COLO668 (cell line): ENCODE results near the gene CALHM2.
A peak's percentile ranks its signal among the peaks of the same experiment; 100 is the strongest.

Source experiments
- DNase-seq: peaks from one replicate; lab custom pipeline; 2025; ENCODE audit not compliant: unreplicated experiment; lab: John Stamatoyannopoulos, UW

CALHM2 gene

DNA sequence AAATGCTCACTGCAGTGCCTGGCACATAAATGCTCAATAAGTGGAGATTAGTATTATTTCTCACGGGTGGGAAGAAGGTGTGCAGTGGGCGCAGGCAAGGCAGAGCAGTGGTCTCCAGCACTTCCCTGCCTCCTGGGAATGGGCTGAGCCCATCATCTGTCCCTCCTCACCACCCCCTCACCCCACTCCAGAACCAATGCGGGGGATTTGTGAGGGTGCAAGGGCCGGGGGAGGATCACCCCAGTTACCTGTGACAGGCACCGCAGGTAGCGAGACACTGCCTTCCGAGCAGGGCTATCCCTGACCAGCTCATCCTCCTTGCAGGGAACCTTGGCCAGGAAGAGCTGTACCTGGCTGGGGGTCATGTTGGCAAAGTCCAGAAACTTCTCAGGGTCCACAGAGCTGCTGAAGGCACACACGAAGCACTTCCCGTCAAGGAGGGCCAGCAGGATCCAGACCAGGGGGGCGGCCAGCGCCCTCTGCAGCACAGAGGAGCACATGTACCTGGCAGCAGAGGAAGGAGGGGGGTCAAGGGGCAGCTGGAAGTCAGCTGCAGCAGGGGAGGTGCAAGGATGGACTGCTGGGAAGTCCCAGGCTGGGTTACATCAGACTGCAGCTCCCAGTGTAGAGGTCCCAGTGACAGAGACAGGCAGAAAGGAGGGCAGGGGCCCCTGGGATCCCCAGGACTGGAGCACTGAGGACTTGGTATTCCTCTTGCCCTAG, 24.0 kb upstream of the CALHM2 start:
- DNase-seq = peak; percentile 5

DNA sequence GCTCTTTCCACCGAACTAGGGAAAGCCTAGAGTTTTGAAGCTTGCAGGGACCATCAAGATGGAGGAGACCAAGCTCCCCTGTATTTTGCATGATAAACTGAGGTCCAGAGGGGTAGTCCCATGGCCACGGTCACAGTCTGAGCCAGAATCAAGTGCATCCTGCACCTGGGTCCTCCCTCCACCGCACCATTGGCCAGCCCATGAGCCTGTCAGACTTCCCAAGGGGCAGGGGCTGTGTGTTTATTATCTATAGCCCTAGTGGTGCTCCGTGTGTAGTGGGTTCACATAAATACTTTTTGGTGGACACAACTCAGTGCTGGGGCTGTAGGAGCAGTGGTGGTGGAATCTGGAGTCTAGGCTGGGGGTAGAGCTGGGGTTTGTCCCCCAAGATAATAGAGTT, 23.3 kb upstream of the CALHM2 start:
- DNase-seq = no peak

DNA sequence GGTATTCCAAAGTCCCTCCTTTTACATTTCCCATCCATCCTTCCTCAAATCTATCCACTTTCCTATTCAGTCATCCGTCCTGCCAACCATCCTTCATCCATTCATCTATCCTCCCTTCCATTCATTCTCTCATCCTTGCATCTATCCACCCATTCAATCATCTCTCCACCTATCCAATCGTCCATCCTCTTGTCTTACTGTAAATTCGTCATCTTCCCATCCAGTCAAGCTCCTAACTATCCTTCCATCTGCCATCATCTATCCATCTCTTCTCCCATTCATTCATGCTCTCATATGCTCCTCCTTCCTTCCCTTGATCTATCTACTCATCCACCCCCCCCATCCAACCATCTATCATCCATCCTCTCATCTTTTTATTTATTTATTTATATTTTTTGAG, 21.9 kb upstream of the CALHM2 start:
- DNase-seq = no peak

DNA sequence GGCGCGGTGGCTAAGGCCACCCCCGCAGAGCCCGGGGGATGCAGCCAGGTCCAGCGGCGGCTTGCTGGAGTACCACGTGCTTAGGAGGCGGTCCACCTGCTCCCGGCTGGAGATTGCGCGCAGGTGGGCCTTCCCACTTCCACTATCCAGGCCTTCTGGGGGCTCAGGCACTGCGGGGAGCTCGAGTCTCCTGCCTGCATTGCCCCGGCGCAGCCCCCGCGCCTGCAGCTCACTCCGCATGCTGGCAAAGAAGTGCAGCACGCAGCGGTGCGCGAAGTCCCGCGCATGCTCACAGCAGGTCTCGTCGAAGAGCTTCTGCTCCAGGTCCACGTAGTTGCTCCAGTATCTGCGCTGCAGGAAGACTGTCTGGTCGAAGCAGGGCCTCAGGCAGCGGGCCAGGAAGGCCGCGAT, 21.1 kb upstream of the CALHM2 start:
- no peak for DNase-seq

DNA sequence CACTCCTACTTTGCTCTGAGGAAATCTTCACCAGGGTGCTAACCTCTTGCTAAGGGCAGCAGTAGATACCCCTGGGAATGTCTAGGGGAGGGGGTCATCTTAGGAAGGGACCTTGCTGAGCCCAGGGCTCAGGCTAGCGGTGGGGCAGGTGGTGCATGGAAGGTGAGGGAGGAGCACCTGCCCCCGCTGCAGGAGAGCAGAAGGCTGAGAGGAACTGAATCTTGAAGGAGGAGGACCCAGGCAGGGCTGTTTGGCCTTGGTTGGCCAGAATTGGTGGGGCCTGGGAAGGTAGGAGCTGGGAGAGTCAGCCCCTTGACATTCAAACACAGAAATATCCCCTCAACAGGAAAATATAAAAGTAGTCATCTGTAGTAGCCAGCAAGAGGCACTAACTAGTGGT, 19.8 kb upstream of the CALHM2 start:
- no peak for DNase-seq

DNA sequence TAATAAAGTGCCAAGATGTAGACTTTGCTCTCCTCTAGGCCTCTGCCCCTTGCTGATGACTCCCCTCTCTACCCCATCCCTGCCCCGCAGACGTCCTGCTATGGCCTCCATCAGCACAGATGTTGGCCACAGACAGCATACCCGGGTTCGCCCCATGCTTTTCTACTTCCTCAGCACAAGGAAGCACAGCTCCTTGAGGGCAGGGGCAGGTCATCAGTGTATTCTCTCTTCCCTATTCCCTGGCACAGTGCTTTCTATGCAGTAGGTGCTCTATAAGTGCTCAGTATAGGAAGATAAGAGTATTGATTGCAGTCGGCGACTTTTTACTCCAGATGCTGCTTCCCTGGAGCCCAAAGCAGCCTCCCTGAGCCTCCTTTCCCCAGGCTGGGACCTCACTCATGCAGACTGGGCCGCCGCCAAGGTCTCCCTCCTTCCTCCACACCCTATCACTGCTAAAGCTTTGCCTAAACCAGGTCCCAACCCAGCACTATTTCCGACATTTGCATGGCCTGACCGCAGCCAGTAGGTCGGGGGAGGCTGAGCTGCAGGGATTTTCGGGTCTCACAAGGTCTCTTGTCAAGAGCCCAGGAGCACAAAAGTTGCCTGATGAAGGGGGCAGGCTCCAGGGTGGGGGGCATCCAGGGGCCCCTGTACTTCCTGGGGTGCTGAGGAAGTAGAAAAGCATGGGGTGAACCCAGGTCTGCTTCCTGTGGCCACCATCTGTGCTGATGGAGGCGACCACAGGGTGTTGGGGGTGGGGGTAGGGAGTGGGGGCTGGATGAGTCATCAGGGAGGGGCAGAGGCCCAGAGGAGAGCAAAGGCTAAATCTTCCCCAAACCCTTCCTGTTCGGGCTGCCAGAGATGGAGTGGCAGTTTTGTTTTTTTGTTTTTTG, 18.8 kb upstream of the CALHM2 start:
- no peak for DNase-seq

DNA sequence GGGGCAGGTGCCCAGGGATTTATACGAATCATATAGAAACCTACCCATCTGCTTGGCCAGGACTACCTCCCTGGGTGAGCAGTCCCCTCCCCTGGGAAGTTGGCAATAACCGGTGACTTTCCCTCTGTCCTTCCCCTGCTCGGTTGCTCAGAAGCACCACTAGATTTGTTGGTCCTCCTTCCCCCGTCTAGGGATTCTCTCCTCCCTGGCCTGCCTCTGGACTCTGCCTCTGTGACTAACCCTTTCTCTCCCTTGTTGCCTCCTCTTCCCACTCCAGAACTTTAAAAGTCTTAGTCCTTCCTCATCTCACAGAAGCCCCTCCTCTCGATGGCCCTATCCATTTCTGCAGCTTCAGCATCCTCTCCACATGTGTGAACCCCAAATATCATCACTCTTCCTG, 17.0 kb upstream of the CALHM2 start:
- DNase-seq = no peak

DNA sequence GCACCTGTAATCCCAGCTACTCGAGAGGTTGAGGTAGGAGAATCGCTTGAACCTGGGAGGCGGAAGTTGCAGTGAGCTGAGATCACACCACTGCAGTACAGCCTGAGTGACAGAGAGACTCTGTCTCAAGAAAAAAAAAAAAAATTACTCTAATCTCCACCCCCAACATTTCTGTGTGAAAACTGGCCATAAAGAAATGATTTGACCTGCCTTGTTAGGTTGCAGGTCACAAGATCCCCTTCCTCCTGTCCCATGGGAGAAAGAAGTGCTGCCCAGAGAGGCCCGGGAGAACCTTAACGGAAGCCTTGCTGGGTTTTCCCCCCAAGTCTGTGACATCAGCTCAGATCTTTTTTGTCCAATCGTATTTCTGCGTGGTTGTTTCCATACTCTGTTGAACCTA, 15.2 kb upstream of the CALHM2 start:
- DNase-seq = no peak

DNA sequence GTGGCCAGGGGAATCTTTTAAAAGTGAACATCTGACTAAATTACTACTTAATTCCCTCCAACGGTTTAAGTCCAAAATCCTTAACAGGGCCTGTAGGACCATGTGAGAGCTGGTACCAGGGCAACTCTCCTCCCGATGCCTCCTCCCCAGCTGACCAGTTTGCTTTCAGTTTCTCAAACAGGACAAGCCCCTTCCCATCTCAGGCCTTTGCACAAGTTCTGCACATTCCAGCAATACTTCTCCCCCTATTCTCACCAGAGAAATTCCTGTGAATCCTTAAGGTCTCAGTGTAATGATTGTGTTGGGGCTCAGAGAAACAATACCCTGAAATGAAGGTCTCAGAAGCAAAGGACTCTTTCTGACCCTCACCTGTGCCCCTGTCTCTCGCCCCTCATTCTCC, 14.6 kb upstream of the CALHM2 start:
- no peak for DNase-seq

DNA sequence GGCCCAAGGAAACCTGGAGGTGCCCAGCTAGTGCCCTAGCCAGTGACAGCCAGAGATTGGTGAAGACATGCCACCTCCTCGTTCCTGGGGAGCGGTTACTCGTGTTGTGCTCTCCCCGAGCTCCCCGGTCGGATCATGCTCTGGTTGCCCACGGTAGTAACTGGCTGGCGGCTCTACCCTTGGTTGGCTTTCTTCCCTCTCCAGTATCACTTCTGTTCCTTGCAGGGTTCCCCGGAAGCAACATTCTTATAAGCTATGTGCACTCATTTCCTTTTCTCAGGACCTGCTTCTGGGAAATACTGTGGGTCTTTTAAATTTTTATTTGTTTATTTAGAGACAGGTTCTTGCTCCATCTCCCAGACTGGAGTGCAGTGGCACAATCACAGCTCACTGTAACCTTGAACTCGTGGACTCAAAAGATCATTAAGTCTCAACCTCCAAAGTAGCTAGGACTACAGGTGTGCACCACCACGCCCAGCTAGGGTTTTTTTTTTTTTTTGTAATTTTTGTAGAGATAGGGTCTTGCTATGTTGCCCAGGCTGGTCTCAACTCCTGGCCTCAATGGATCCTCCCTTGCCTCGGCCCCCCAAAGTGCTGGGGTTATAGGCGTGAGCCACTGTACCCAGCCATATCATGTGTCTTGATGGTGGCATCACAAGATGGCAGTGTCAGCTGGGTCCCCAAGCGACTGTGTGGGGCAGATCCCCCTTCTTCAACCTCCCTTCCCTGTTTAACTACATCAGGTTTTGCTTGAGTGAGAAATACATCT, 13.4 kb upstream of the CALHM2 start:
- DNase-seq = no peak

DNA sequence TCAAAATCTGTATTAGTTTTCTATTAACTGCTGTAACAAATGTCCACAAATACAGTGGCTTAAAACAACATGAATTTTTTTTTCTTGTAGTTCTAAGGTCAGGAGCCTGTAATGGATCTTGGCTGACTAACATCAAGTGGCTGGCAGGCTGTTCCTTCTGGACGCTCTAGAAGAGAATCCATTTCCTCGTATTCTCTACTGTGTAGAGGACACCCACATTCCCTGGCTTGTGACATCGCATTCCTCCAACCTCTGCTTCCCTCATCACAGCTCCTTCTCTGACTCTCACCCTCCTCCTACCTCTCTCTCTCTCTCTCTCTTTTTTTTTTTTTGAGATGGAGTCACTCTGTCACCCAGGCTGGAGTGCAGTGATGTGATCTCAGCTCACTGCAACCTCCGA, 11.3 kb upstream of the CALHM2 start:
- no peak for DNase-seq

DNA sequence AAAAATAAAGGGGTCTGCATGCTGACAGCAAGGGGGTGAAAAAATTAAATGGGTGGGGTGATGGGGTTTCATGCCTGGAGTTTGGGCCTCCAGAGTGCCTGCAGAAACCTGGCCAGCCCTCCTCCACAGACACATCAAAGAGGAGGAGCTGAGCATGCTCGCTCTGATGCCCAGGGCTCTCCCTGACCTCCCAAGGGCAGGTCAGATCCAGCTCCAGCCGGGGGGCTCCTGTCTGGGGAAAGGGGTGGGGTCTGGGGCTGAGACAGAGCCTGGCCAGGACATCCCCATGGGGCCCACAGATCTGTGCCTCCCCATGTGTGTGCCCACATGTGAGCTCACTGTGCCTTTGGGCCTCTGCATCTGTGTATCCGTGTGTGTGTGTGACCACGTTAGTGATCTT, 7.4 kb upstream of the CALHM2 start:
- no peak for DNase-seq

DNA sequence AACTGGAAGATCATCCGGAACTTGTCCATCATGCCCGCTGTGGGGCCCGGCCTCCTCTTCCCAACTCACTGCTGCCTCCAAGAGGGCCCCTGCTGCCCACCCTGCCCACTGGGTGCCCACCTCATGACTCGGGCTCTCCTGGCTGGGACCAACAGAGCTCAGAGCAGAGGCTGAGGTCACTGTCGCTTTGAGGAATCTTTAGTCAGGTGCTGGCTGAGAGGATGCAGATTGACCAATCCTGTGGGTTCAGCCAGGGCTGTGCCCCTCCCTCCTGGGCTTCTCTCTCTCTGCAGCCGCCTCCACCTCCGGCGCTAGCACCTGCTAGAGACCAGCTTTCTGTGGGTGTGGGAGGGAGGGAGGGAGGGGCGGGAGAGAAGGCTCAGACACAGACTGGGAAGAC, 6.5 kb upstream of the CALHM2 start, which contains the start of gene CALHM1:
TSS of gene CALHM1 (minus strand) at position 181 of the 400 bp plus-strand sequence. CDS start at position 32, 149 bp downstream.
- DNase-seq = peak; percentile 52

DNA sequence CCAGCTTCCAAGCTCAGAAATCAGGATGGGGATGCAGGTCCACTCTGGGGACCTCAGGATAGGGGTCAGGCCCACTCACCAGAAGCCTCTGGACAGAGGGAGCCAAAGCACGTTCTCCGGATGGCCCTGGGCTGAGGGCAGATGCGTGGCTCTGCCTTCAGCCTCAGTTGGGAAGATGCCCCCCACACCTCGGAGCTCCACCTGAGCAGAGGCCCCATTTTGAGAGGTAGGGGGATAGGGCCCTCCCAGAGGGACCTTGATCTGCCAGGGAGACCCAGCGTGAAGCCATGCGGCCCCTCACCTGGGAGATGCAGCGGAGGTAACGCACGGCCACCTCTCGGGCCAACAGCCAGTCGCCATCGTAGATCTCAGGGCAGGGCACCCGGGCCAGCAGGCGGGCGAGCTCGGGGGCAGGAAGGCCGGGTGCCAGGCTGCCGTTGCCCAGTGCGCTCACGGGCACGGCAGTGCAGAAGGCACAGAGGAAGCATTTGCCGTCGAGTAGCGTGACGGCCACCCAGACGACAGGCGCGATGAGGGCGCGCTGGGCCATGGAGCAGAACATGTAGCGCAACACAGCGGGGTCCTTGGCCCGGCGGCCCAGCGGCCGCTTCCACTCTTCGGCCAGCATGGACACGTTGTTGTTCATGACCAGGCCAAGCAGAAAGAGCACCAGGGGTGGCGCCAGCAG, 5.9 kb upstream of the CALHM2 start:
- DNase-seq = no peak

DNA sequence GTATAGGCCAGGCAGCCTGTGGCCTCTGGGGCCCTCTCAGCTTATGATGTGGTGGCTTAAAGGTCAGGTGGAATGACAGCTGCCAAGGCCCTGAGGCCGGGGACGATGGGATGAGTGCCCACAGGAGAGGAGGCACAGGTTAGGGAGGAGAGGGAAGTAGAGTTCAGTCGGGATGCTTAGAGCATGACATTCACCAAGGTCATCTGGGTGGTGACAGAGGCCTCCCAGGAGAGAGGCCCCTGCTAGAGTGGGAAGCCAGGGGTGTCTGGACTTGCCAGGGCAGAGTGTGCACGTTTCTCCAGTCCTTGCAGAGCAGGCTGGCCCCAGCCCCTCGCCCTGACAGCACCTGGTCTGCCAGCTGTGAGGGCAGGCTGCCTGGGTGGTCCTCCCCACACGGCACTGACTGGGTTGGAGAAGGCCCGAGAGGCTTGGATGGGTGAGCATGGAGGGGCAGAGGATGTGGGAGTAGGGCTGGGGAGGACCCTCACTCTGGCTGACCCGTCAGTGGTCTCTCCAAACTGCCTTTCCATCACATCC, 5.1 kb upstream of the CALHM2 start:
- no peak for DNase-seq

DNA sequence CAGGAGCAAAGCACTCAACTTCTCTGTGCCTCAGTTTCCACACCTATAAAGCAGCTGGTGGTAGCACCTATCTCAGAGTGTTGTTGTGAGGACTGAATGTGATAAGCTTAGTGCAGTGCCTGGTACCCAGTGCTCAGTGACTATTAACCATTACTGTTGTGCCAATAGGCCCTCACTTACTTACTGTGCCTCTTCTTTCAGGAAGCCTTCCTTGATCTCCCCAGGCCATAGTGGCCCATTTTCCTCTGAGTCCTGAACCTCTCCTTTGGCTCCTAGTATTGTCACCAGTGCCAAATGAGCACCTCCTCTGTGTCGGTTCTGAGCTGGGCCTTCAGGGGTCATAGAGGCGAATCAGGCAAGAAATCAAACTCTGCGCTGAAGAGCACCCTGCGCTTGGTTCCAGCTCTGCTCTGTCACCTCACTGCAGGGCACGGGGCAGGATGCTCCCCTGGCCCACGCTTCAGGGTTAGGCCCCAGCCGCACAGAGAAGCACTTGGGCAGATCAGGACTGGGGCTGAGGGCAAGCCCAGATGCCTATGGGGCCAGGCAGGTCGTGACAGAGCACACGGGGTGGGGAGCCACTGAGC, 4.0 kb upstream of the CALHM2 start:
- DNase-seq = no peak

DNA sequence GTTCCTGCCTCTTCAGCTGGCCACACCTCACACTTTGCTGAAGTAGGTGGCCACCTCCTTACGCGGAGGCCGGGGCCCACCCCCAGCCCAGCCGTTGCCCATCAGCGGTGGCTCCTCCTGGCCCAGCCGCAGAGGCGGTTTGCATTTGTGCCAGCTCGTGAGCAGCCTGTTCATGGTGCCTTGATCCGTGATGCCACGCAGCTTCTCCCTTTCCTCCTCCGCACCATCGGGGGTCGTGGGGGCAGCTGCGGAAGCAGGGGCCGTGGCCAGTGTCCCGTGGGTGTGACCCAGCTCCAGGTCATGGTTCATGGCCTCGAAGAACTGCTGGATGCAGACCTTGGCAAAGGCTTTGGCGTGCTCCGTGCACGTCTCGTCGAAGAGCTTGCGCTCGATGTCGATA, 3.1 kb upstream of the CALHM2 start:
- no peak for DNase-seq

DNA sequence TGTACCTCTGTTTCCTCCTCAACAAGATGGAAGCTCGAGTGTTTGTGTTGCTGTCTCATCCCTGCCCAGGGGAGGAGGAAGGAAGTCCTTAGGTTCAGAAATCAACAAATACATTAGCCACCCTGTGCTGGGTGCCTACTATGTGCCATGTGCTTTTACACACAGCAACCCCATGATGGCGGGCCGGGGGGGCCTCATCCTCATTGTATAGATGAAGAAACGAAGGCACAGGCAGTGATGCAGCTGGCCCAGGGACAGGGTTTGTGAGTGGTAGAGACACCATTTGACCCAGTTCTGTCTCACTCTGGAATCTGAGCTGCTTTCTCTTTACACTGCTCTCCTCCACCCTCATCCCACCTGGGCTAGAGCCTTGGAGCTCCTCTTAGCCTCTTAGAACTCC, 1.9 kb upstream of the CALHM2 start:
- no peak for DNase-seq

DNA sequence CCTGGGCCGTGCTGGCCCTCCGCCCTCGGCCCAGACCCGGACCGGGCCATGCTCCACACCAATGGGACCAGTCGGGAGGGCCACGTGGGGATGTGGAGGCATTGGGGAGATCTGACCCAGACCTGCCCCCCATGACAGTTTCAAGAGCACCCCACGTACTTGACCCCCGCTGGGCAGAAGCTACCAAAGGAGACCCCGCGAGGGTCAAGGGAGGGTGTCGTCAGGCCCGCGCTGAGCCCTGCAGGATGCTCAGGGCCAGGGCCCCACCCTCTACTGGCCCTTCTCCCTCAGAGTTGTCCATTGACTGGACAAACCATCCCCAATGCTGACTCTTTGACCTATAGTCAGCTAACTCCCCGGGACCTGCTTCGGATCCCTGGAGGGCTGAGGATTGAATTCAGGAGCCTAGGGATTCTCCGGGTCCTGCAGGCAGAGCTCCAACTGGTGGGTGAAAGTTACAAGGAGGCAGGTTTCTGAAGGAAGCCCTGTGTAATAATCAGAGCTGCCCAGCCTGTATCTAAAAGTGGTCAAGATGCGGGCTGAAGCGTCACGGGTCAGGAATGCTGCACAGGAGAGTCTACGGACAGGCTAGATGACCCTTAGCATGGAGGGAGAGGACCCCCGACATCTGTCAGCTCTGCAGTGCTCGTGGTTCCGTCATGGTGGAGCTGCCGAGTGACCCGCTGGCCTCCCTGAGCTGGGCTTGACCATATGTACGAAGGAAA, 498 bp upstream of the CALHM2 start:
- DNase-seq = no peak
